ENCODE measurements around the gene TCF12.
"Not testable (repeated sequence)": the region's sequence is repeated elsewhere in the genome, so short reads cannot be mapped to it uniquely, and the experiment has no call there.

TCF12 gene

DNA sequence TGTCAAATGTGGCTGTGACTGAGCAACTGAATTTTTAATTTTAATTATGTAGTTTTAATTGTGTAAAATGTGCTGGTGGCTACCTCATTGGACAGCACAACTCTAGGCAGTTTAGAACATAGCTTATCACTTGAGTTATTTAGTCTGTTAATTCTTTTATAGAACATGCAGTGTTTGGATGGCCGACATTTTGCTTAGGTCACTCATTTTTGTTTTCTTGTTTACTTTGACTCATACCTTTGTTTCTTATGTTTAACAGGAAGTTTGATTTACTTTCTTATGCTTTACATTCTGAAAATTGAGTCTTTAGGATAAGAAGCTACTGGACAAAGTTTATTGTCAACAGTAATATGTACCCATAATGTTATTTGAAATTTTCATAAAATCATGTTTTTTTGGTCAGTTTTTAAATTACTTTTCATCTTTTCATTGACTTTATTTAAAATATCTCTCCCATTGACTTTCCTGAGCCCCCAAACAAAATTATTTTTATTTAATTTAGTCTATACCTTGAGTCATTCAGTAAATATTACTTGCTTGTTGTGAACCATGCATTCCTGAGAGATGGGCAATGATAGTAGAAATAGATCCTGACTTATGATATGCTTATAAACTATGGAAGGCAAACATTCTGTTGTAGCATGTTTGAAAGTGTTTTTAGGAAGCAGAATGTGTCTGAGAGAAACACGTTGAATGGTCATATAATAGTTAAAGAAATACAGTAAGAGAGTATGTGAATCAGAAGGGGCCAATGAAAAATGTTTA is 60.6 kb downstream of the TCF12 start:
- DNase-seq (ENCODE audit: low read depth, low spot score), result no peak

DNA sequence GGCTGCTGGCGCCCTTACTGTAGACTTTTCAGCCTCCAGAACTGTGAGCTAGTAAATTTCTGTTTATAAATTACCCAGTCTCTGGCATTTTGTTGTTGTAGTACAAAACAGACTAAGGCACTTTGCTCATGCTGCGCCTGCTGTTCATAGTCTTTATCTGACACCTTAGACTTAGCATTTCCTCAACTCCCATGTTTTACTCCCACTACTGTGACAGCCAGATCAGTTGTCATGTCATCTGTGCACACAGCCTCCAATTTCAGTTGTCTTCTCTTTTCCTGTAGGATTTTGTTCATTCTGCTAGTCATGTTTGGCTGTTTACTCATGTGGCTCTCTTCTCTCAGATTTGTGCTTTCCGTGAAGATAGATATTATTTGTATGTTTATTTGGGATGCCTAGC is 62.0 kb downstream of the TCF12 start:
- no peak for DNase-seq (ENCODE audit: low read depth, low spot score)

DNA sequence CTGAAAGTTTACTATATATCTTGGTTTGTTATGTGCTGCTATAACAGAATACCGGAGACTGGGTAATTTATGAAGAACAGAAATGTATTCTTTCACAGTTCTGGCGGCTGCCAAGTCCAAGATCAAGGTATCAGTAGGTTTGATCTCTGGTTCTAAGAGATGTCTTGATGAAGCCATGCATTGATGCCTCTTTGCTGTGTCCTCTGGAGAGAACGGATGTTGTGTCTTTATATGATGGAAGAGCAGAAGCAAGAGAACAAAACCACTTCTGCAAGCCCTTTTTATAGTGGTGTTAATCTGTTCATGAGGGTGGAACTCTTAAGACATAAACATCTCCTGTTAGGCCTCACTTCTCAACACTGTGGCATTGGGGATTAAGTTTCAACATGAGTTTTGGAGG is 62.7 kb downstream of the TCF12 start:
- no peak for DNase-seq (ENCODE audit: low read depth, low spot score)

DNA sequence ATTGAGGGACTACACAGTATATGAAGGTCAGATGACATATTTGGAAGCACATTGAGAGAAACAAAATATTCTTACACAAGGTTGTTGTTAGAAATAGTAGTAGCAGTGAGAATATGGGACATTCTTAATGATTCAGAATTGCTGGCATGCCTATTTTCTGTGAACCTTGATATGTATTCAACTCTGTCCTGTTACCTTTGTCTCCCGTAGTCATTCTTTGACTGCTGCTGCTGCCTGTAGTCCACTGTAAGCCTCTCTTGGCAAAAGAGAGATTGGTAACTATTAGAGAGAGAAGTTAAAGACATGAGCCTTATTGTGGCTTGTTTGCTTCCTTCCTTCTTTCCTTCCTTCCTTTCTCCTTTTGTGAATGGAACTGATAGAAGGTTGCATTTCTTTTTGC is 64.5 kb downstream of the TCF12 start:
- DNase-seq (ENCODE audit: low read depth, low spot score), result no peak

DNA sequence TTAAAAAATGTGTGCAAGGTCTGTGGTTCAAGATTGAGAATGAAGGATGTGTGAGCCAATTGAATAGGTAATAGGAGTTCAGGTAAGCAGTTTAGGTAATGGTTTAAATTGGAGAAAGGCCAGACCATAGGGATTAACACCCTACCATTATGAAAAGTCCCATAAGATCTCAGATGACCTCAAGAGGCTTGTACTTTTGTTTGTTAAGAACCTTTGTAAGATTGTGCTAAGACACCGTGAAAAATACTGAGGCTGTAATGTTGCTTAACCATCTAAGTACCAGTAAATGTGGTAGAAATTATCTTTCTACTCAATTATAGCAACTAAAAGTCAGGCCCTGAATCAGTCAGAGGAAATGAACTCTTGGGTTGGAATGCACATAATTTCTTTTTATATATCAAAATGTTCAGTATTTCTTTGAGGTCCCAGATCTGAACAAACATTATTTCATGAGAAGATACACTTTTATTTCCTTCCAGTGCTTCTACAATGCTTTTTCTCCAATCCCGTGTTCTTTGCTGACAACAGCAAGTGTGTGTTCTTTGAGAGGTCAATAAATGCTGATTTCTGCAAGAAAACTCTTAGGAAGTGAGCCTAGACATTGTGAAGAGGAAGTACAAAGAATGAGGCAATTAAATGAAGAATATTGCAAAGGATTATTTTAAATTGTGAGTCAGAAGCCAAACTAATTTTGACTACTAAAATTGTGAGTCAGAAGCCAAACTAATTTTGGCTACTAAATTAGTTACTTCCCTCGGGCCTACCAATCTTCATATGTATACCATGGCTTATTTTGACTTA is 66.4 kb downstream of the TCF12 start:
- no peak for DNase-seq (ENCODE audit: low read depth, low spot score)

DNA sequence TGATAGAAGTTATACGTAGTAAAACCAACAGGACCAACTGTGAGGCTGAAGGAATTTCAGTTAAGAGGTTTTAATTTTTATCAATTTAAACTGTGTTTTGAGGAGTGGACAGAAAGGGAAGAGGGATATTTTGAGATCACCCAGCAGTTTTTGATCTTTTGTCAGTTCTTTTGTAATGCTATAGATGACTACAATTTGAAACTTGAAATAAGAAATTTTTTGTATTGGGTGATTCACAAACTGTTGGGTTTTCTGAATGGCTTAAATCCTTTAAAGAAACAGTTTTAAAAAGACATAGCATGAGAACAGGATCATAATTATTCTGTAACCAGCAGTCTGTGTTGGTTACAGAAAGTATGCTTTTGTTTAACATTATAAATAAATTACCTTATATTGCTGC is 67.4 kb downstream of the TCF12 start:
- no peak for DNase-seq (ENCODE audit: low read depth, low spot score)

DNA sequence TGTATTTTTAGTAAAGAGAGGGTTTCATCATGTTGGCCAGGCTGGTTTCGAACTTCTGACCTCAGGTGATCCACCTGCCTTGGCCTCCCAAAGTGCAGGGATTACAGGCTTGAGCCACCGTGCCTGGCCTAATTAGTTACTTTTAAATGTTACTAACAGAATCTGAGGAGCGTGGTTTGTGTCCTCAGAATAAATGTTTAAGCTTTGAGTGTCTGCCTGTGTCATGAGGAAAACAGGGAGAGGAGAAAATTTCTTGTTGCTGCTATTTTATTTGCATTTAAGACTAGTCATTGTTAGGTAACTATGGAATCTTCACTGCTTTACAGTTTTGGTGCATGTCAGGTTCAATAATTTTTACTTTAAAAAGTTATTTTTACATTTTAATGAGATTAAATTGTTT is 68.8 kb downstream of the TCF12 start:
- no peak for DNase-seq (ENCODE audit: low read depth, low spot score)

DNA sequence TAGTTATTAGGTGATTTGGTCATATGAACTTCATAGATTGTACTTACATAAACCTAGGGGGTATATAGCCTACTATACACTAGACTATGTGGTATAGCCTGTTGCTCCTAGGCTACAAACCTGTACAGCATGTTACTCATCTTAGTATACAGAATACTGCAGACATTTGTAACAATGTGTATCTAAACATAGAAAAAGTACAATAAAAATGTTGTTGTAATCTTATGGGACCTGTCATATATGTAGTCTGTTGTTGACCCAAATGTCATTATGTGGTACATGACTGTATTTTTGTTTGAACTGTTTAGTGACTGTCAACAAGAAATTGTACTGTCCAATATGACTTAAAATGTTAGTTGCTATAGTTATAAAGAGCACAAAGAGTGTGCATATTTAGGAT is 69.8 kb downstream of the TCF12 start:
- no peak for DNase-seq (ENCODE audit: low read depth, low spot score)

DNA sequence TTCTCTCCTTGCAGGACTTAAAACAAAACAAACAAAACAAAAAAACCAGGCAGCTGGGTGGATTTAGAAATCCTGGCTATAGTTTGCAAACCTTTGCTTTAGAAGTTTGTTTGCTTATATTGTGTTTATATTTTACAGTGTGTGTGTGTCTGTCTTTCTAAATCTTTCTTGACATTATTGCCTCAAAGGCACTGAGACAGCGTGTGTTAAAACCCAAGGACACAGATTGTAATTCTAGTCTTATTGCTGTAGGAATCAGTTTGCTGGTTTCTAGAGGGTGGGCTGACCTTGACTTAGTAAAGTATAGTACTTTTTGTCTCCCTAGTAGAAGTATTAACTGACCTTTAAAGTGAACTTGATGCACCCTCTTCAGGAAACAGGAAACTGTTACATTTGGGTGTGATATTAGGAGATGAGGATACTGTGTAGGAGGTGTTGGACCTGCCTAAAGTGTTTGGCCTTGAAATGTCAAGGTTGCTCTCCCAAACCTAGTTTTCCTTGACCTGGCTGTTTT is 71.0 kb downstream of the TCF12 start:
- no peak for DNase-seq (ENCODE audit: low read depth, low spot score)

DNA sequence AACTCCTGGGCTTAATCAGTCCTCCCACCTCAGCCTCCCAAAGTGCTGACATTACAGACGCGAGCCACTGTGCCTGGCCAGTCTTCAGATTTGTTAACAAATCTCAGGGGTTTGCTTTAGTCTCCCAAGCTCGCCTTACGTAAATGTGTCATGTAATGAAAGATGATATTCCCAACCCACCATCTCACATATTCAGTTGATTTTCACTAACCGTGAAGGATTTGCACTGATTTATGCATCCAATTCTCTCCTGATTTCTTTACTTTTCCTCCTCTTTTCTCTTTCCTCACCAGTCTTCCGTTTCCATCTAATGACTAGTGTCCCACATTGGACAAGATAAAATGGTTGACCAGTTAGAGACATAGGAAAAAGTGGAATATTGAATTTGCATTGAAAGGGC is 72.6 kb downstream of the TCF12 start:
- DNase-seq (ENCODE audit: low read depth, low spot score), result no peak

DNA sequence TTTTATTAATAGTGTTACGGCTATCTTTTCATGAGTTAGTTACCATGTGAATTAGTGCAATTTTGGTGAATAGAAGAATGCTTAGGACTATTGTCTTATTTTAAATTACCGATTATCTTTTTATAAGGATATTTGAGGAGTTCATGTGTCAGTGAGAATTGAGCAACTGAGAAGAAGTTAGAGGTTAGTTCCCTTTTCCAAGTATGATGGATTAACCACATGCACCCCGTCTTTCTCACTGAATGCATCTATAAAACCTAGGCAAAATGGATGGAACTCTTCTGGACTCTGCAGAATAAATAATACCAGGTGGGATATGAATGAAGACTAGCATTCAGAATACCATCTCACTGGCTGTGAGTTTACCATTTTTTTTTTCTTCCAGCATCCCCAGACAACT is 74.3 kb downstream of the TCF12 start:
- DNase-seq (ENCODE audit: low read depth, low spot score), result no peak

DNA sequence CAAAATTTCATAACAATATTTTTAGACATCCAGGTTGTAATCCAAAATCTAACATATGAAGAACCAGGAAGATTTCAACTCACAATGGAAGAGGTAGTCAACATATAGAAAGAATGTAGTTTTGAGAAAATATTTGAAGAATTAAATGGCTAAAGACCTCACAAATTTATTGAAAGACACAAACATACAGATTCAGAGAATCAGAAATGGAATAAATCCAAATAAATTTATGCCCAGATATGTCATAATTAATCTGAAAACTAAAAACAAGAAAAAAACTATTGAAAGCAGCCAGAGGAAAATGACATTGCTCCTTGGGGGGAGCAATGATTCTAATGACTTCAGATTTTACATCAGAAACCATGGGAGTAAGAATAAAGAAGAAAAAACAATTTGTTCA is 75.8 kb downstream of the TCF12 start:
- DNase-seq (ENCODE audit: low read depth, low spot score), result no peak

DNA sequence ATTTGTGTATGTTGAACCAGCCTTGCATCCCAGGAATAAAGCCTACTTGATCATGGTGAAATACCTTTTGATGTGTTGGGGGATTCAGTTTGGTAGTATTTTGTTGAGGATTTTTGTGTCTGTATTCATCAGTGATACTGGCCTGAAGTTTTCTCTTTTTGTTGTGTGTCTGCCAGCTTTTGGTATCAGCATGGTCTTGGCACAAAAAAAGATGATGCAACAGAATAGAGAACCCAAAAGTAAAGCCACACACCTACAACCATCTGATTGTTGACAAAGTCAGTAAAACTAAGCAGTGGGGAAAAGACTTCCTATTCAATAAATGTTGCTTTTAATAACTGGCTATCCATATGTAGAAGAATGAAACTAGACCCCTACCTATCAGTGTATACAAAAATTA is 77.6 kb downstream of the TCF12 start:
- no peak for DNase-seq (ENCODE audit: low read depth, low spot score)

DNA sequence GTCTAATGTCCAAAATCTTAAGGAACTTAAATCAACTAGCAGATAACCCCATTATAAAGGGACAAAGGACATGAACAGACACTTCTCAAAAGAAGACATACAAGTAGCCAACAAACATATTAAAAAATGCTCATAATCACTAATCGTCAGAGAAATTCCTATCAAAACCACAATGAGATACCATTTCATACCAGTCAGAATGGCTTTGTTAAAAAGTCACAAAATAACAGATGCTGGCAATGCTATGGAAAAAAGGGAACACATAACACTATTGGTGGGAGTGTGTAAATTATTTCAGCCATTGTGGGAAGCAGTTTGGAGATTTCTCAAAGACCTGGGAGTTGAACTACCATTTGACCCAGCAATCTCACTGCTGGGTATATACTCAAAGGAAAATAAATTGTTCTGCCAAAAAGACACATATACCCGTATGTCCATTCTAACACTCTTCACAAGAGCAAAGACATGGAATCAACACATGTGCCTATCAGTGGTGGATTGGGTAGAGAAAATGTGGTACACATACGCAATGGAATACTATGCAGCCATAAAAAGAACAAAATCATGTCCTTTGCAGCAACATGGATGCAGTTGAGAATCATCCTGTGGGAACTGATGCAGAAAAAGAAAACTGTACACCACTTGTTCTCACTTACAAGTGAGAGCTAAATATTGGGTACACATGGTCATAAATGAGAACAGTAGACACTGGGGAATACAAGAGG is 78.5 kb downstream of the TCF12 start:
- DNase-seq (ENCODE audit: low read depth, low spot score), result no peak

DNA sequence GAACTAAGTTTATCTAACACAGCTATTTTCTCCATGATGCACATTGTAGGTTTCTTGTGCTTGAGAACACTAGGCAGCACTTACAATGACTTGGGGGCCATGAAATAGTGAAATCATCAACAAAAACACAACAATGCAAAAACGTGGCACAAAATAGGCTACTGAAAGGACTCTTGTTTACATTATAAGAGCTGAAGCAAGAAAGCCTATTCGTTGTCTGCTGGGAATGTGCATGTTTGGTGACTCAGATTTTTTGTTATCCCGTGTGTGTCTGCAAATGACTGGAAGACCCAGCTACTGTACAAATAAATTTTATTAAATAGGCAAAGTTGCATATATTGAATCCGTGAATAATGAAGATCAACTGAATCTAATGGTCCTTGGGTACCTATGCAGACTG is 85.0 kb downstream of the TCF12 start:
- DNase-seq (ENCODE audit: low read depth, low spot score), result no peak

DNA sequence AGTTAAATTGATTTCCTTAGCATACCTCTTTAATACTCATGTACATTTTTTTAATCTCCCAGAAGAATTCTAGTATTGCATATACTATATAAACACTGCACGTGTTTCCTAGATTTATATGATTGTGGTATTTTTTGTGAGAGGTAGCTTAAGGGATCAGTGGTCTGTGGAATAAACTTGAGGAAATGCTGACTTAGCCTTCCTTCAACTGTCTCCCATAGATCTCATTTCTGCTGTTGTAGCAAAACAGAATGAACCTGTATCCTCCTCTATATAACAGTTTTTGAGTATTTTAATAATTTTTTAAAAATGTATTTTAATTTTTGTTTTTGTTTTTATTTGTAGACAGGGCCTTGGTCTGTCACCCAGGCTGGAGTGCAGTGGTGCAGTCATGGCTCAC is 86.8 kb downstream of the TCF12 start:
- no peak for DNase-seq (ENCODE audit: low read depth, low spot score)

DNA sequence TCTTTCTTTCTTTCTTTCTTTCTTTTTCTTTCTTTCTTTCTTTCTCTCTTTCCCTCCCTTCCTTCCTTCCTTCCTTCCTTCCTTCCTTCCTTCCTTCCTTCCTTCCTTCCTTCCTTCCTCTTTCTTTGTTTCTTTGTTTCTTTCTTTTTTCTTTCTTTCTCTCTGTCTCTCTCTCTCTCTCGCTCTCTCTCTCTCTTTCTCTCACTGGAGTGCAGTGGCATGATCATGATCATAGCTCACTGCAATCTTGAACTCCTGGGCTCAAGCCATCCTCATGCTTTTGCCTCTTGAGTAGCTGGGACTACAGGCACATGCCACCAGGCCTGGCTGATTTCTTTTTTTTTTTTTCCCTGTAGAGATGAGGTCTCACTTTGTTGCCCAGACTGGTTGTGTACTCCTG is 89.4 kb downstream of the TCF12 start:
- not testable (repeated sequence) for DNase-seq (ENCODE audit: low read depth, low spot score)

DNA sequence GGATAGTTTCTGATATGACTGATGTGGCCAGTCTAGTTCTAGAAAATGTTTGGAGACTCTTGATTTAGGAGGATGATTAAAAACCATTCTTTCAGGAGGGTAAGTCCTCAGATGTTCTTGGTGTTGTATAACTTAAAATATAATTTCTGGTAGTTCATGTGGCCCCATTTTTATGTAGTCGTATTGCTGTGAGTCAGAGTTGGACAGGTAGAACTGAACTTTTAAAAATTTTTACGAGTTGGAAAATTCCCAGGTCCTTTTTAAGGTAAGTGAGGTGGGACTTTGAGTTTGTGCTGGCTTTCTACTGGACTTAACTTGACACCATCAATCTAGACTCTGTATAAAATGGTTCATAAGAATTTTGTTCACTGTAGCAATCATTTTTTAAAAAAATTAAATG is 92.3 kb downstream of the TCF12 start:
- no peak for DNase-seq (ENCODE audit: low read depth, low spot score)

DNA sequence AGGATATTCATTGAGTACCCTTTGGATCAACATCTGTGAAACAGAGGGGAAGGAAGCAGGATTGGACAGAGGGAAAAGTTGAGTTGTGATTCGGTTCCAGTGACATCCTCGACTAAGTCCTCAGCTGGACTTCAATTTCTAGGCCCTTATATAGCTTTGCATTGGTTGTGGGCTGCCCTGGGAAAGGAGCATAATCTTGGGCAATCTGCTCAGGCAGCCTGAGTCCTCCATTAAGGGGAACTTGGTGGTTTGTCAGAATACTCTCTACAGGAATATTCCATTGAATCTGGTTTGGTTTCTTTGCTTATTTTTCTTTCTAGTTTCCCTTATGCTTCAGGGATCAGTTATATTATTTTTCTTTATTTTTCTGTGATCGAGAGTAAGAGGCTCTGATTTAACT is 94.1 kb downstream of the TCF12 start:
- no peak for DNase-seq (ENCODE audit: low read depth, low spot score)

DNA sequence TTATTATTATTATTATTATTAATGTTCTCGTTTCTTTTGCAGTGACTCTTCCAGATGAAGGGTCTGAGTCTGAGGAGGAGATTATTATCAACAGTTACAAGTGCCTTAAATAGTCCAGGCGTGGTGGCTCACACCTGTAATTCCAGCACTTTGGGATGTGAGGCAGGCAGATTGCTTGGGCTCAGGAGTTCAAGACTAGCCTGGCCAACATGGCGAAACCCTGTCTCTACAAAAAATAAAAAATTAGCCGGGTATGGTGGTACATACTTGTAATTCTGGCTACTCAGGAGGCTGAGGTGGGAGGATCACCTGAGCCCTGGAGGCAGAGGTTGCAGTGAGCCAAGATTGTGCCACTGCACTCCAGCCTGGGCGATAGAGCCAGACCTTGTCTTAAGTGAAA is 96.5 kb downstream of the TCF12 start:
- not testable (repeated sequence) for DNase-seq (ENCODE audit: low read depth, low spot score)

DNA sequence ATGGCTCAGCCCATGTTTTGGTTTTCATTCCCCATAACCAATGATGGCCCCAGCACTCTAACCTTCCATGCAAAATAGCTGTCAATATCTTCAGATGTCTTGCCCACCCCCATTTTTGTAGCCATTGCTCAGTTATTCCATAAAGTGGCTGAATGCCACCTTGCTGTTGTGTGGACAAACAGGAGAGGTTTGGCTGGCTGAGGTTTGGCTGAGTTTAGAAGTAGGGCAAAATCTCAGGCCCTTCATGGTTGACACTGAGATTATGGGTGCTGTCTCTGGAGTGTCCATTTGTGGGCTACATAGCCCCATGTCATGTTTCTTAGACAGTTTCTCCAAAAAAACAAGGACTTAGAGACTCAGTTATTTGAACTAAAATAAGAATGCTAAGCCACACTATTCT is 96.9 kb downstream of the TCF12 start:
- no peak for DNase-seq (ENCODE audit: low read depth, low spot score)

DNA sequence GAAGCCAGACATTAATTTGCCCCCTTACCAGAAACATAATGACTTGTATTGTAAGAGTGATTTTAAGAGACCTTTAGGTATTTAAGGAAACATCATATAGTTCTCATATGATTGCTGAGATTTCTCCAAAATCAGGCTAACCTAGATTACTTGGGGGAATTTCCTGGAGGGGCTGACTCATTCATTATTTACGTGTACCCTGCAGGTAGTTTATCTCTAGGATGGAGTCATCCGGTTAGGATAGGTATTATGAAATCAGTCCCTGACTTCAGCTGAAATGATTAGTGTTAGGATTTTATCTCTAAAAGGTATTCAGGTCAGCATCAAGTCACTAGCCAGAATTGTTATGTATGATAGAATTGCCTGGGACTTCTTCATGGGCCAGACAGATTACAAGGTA is 97.5 kb downstream of the TCF12 start:
- DNase-seq (ENCODE audit: low read depth, low spot score), result no peak
